AG08395 (cell line): Measurements from ENCODE around the gene RNASEL.

ENCODE experiments used
- DNase-seq: peaks from one replicate; pipeline ENCODE4 v3.0.0; 2012; ENCODE audit warnings: mixed read lengths, low spot score

RNASEL gene

DNA sequence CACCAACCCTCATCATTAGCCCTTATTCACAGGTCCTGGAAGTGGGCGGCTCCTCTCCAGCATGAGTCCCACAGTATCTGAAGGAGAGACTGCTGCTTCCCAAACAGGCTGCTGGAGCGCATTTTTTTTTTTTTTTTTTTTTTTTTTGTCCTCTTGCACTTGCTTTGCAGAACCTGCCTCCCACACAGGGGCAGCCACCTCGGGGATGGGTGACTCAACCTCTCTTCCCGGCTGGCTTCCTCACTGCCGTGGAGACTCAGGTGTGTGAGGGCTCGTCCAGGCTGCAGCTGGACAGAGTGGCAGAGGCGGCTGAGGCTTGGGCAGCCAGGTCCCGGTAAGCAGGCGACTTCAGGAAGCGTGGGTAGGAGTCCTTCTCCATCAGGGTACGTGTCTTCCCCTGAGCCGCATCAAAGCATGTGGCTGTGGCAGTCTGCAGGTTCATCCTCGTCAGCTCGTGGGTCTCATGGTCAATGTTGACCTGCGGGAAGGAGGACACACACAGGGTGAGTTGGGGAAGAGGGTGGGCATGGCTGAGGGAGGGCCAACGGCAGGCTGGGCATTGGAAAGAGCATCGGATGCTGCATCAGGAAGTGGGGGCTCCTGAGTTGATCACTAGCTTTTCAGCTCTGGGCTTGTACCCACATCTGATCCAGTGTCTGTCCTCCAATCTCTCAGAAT, 11.1 kb upstream of the RNASEL start:
- no peak for DNase-seq

- DNase-seq, result no peak
Observed at GRCh38 chr1:182599339-182599738, 10.3 kb upstream of the RNASEL start.

GRCh38 chr1:182598296-182598695, 9.2 kb upstream of the RNASEL start:
- DNase-seq, result no peak

DNA sequence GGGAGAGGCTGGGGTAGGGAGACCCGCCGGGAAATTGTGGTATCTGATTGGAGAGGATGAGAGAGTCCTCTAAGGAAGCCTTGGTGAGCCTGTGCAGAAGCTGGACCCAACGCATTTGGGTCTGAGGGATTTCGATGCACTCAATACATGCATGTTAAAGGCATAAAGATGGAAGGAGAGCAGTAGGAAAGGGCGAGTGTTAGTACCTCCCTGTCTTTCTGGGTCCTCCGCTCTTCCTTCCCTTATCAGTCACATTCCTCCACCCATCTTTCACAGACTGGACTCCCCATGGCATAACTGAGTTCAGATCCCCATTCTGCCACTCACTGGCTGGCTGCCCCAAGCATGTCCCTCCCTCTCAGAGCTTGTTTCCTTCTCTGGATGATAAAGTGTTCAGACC, 7.9 kb upstream of the RNASEL start:
- no peak for DNase-seq

GRCh38 chr1:182595641-182596240, 6.7 kb upstream of the RNASEL start:
- peak; percentile 64 for DNase-seq

GRCh38 chr1:182589931-182590330, 875 bp upstream of the RNASEL start:
- DNase-seq, result no peak

- no peak for DNase-seq
Observed at GRCh38 chr1:182589520-182589919, 464 bp upstream of the RNASEL start.

- no peak for DNase-seq
Observed at GRCh38 chr1:182587666-182588499, 1.2 kb downstream of the RNASEL start.

DNA sequence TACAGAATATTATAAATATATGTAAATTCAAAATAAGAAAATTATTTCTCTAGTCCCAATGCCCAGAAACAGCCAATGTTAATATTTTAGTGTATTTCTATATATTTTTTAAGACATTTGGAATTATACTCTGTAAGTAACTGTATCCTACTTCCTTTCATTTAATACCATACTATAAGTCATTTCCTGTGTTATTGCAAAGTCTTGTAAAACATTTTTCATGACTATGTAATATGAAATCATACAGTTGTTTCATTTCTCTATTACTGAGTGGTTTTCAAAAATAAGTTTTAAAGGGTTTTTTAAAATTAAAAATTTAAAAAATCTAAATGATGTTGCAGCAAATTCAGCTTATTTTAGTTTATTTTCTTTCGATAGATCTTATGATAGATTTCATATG, 2.0 kb downstream of the RNASEL start:
- no peak for DNase-seq

DNA sequence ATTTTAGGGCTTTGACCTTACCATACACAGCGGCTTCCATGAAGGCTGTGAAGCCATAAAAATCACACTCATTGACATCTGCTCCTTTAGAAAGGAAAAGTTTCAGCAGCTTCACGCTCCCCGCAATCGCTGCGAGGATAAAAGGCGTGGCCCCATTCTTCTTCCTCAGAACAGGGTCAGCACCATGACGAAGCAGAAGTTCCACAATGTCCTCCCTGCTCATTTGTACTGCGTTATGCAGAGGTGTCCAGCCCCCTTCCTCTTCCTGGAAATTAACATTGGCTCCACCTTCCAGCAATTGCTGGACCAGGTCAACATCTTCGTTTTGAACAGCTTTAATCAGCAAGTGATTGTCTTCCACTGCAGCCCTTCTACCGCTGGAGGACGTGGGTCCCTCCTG, 2.7 kb downstream of the RNASEL start:
- no peak for DNase-seq

- DNase-seq, result no peak
Observed at GRCh38 chr1:182584746-182585145, 4.3 kb downstream of the RNASEL start.

GRCh38 chr1:182580736-182581135, 8.3 kb downstream of the RNASEL start:
- DNase-seq, result no peak

DNA sequence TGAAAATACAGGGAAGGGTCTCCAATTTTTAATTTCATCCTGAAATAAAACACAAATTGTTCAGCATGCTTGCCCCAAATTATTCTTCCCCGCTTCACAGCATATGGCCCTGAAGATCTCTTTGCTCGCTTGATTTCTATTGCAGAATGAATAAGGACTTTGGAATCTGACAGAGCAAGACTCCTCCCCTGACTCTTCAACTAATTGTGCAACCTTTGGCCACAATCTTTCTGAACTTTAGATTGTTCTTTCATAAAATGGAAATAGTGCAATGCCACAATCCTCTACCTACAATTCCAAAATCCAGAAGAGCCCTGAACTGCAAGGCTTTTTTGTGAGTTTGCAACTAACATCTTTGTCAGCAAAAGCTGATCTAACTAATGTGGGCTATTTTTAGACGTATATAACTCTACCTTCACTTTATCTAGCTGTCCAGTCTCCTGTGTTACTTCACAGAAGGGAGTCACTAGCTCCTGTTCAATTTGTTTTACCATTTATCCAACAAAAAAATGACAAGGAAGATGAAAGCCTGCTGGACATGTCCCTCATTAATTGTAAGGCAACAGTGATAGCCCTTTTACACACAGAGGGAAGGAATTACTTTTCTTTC, 13.4 kb downstream of the RNASEL start:
- DNase-seq, result peak; percentile 60

- no peak for DNase-seq
Observed at GRCh38 chr1:182574156-182574555, 14.9 kb downstream of the RNASEL start.

DNA sequence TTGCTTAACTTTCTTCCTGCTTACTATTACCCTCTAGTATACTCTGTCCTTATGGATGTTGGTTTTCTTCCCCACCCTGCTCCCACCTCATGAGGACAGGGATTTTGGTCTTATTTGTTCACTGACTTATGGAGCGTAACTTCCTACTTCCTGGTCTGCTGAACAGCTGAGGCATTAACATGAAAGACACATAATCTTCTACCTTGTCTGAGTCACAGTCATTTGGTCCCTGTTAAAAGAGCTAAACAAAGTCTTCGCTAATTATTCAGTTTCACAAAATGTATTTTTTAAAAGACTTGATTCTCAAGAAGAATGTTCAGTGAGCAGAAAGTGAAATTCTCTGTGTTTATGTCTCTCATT, 18.5 kb downstream of the RNASEL start:
- DNase-seq, result no peak

DNA sequence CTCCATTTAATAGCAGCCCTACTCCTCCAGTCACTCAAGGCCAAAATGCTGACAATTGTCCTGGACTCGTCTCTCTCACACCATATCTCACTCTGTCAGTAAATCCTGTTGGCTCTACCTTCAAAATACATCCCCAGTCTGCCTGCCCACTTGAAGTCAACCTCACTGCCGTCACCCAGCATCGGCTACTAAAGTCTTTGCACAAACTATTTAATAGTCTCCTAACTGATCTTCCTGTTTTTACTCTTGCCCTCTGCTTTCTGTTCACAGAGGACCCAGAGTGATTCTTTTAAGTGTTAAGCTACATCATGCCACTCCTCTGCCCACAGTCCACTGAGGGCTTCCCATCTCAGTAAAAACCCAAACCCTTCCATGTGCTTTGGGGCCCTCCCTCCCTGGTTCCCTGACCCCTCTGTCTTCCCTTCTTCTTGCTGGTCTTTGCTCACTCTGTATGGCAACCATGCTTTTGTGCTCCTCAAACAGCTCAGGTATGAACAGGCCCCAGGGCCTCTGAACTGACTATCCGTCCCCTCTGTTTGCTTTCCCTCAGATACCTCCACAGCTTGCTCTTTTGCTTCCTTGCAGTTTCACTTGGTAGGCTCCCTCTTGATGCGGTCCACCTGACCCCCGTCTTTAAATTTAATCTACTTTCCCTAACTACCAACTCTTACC, 19.0 kb downstream of the RNASEL start:
- no peak for DNase-seq

DNA sequence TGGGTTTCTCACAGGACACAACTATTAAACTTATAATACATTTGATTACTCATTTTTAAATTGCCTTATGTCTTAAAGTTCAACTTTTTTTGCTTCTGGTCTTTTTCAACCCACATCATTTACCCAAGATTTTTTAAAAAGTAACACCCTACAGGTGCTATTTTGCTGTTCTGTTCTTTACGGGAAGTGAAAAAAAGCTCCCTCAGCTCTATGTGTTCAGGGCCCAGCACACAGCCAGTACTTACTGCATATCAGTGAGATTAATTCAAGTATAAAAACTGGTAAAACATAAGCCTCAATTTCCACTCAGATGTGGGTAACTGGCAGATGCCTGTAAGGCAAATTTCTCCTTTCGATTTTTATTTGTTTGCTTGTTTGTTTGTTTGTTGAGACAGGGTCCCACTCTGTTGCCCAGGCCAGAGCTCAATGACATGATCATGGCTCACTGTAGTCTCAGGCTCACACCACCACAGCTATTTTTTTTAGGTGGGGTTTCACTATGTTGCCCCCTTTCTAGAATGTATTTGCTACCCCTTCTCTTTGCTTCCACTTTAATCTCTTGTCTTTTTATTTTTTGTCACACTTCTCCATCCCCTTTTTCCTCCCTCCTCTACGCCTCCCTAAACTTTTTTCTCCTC, 20.3 kb downstream of the RNASEL start:
- no peak for DNase-seq

DNA sequence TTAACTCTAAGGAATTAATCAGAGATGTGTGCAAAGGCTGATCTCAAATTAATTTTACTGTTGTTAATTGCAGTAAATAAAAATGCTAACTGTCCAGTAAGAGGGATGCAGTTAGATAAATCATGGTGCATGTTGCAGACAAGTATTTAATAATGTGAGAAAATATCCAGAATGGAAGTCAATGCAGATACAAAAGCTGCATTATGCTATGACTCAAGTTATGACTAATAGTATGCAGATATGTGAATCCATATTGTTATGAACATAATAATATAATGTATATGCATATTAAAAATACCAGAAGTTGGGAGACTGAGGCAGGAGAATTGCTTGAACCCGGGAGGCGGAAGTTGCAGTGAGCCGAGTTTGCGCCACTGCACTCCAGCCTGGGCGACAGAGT, 21.4 kb downstream of the RNASEL start:
- DNase-seq, result no peak

DNA sequence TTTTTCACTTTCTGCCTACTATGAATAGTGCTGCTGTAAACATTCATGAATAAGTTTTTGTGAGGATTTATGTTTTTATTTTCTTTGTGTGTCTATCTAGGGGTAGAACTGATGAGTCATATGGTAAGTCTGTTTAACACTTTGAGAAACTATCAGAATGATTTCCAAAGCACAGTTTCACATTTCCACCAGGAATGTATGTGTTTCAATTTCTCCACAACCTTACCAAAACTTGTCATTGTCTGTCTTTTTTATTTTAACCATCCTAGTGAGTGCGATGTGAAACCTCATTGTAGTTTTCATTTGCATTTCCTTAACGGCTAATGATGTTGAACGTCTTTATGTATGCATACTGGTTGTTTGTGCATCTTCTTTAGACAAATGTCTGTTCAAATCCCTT, 23.5 kb downstream of the RNASEL start:
- DNase-seq, result no peak

DNA sequence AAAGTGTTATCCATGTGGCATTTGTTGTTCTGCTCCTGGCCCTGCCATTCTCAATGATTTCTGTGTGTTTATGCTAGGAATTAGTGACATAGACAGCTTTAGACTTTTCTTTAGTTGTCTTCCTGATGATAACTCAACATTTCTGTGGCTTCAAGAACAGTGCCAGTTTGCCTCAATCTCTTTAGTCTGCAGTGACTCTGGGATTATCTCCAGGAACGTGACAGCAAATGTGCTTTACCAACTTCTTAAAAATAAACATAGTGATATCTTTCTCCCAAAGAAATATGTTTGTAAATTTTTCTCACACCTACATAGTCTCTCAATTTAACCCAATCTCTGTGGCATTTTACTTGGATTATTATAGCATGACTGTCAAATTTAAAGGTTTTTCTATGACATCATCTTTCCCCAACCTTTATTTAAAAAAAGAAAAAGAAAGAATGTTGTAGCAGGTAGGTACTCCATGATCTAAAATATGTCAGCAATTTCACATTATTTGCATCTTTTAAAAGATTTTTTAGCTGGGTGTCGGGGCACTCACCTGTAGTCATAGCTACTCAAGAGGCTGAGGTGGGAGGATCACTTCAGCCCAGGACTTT, 24.6 kb downstream of the RNASEL start:
- DNase-seq, result no peak

GRCh38 chr1:182563095-182563494, 26.0 kb downstream of the RNASEL start:
- DNase-seq, result no peak
